ENCODE data around the gene ADRM1.

DNA sequence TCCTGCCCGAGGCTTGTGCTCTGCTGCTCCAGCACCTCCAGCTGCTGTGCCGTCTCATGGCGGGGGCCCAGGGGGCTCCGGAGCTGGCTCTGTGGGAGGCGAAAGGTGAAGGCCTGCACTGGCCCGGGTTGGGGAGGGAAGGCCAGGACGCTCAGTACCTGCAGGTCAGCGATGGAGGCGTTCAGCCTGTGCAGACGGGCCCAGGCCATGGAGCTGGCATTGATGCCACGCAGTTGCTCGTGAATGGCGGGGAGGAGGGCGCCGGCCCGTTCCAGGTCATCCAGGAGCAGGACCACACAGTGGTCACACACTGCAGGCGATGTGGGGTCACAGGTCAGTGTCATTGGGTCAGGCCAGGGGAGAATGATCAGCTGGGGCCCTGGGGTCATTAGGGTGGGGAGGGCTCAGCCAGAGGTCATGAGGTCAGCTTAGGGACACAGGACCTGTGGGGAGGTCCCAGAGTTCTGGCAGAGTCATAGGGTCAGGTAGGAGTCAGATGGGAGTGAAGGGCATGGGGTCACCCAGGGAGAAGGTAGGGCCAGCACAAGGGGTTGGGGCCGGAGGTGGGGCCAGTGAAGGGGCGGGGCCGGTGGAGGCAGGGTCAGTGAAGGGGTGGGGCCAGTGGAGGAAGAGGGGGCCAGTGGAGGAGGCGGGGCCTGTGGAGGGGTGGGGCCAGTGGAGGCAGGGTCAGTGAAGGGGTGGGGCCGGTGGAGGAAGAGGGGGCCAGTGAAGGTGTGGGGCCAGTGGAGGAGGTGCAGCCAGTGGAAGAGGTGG is 18.0 kb downstream of the ADRM1 start:
- no peak for TF ChIP-seq CTCF (IDR thresholded peaks at IDR 0.05; ENCODE audit: low read depth, low read length, poor library complexity, severe bottlenecking)
- TF ChIP-seq EZH2phosphoT487 (IDR thresholded peaks at IDR 0.05; ENCODE audit: borderline replicate concordance, low read length): no peak

Data from DOHH2 (cell line).